Transverse colon (tissue), 3 donors: ENCODE measurements around the gene AP1B1.

Experiments used
- CTCF ChIP-seq, 5 experiments: fragments of 200-600 bp in 3 of 5; fragments of 450-650 bp in 2 of 5; sonication (generic) in 3 of 5; IDR thresholded peaks; 1 replicate in 2 of 5; 2 replicates in 3 of 5; pipeline ENCODE4 v1.5.1; 2016 to 2017; ENCODE audit warnings: antibody characterized with exemption in 5 of 5, inconsistent platforms in 3 of 5, mild to moderate bottlenecking in 2 of 5, moderate library complexity in 1 of 5
- EP300 ChIP-seq: sonication (generic); formaldehyde crosslinking; IDR thresholded peaks from one replicate; pipeline ENCODE4 v1.6.1; 2017; ENCODE audit warnings: antibody characterized with exemption, low read depth
- POLR2A ChIP-seq: fragments of 450-650 bp; IDR thresholded peaks from one replicate; pipeline ENCODE4 v1.6.1; 2016; ENCODE audit warnings: antibody characterized with exemption, mild to moderate bottlenecking, moderate library complexity

- TF ChIP-seq POLR2A (no peak), CTCF (IDR thresholded peaks at IDR 0.05) (no peak), EP300 (no peak)
Observed at GRCh38 chr22:29396126-29396525, 7.8 kb upstream of the AP1B1 start.
